Stimulated activated CD4-positive, alpha-beta T cell treated with anti-CD3 and anti-CD28 coated beads, Interleukin-2, amount 100 ng/mL, for 24 hours (primary cell): ENCODE measurements around the gene SAMD10.
"Not testable (repeated sequence)": the region's sequence is repeated elsewhere in the genome, so short reads cannot be mapped to it uniquely, and the experiment has no call there.

ENCODE experiments used
- DNase-seq, 2 donors: peaks; one replicate each; pipeline ENCODE4 v3.0.0-alpha.2; 2020

SAMD10 gene

GRCh38 chr20:63979557-63980316 lies at the start of gene SAMD10:
TSS of gene SAMD10 (minus strand) at chr20:63979642. CDS start at chr20:63979467, 175 bp downstream.
- DNase-seq, result peak; percentile 87 to 91

GRCh38 chr20:64027981-64028685 lies 48.7 kb upstream of the SAMD10 start:
- no peak for DNase-seq

GRCh38 chr20:64025826-64026412 lies 46.5 kb upstream of the SAMD10 start:
- no peak for DNase-seq

GRCh38 chr20:64025101-64025825 lies 45.8 kb upstream of the SAMD10 start:
- no peak for DNase-seq

GRCh38 chr20:64024141-64024990 lies 44.9 kb upstream of the SAMD10 start:
- DNase-seq, result no peak

GRCh38 chr20:64023361-64024140 lies 44.1 kb upstream of the SAMD10 start:
- no peak for DNase-seq

- no peak for DNase-seq
Measured at GRCh38 chr20:64022671-64023360, 43.4 kb upstream of the SAMD10 start.

GRCh38 chr20:64021124-64021975 lies 41.9 kb upstream of the SAMD10 start:
- no peak for DNase-seq

- no peak for DNase-seq
Measured at GRCh38 chr20:64015635-64016034, 36.2 kb upstream of the SAMD10 start.

GRCh38 chr20:64012385-64013154 lies 33.1 kb upstream of the SAMD10 start:
- DNase-seq, result not testable (repeated sequence)

- DNase-seq, result no peak
Measured at GRCh38 chr20:64011366-64011779, 31.9 kb upstream of the SAMD10 start.

GRCh38 chr20:64010711-64011237 lies 31.3 kb upstream of the SAMD10 start:
- DNase-seq, result no peak

- DNase-seq, result no peak
Measured at GRCh38 chr20:64009811-64010387, 30.5 kb upstream of the SAMD10 start.

- no peak for DNase-seq
Measured at GRCh38 chr20:64006902-64007301, 27.5 kb upstream of the SAMD10 start.

GRCh38 chr20:64006490-64006889 lies 27.0 kb upstream of the SAMD10 start:
- no peak for DNase-seq

- DNase-seq, result no peak
Measured at GRCh38 chr20:64005394-64005793, 26.0 kb upstream of the SAMD10 start.

GRCh38 chr20:64003960-64004725 lies 24.7 kb upstream of the SAMD10 start:
- no peak for DNase-seq

GRCh38 chr20:64001607-64002011 lies 22.2 kb upstream of the SAMD10 start:
- DNase-seq, result no peak
